A549 (cell line): ENCODE results near the gene SHROOM1. TPM values are rescaled to one million over a fixed set of nuclear protein-coding genes. Genes with fewer than 3 reads are reported as not detected.

ENCODE experiments used
- ATAC-seq, 2 experiments: fragments of 200-7000 bp in 1 of 2; fragments of >200 bp in 1 of 2; cut with Nextera tagmentation in 1 of 2; cut with Tn5 transposase in 1 of 2; 3 replicates each; pipeline versions ENCODE4 v1.8.0 to v1.9.1; 2018 to 2020; ENCODE audit warnings: mild to moderate bottlenecking in 1 of 2, moderate library complexity in 1 of 2
- CTCF ChIA-PET: fragments of 300-600 bp; sonication (Branson Sonifier 250); formaldehyde crosslinking; extraction: SDS; loops from one replicate; lab custom pipeline; 2021; ENCODE audit warnings: antibody characterized with exemption, inconsistent platforms; lab: Yijun Ruan, JAX
- POLR2A ChIA-PET: fragments of 350-600 bp; formaldehyde crosslinking; extraction: SDS; loops from one replicate; lab custom pipeline; 2021; ENCODE audit warnings: antibody characterized with exemption, inconsistent platforms; lab: Yijun Ruan, JAX
- DNase-seq, 2 experiments: peaks; one replicate each; pipeline versions ENCODE4 v3.0.0 to v3.0.0-alpha.2; 2011 to 2016; ENCODE audit warnings: low read depth in 1 of 2, low spot score in 1 of 2
- FAIRE-seq: peaks from 2 replicates; lab custom pipeline; 2011; peaks lifted over from hg19 to GRCh38; lab: Jason Lieb, UNC
- H3K27ac ChIP-seq, 2 experiments: fragments of >200 bp; sonication (Bioruptor Twin); formaldehyde crosslinking; 3 replicates each; pipeline ENCODE4 v1.5.1; 2016 to 2017
- H3K4me1 ChIP-seq: fragments of >200 bp; sonication (Bioruptor Twin); formaldehyde crosslinking; 3 replicates; pipeline ENCODE4 v1.6.1; 2016
- H3K4me2 ChIP-seq: fragments of >200 bp; sonication (Bioruptor Twin); formaldehyde crosslinking; 3 replicates; pipeline ENCODE4 v1.6.1; 2016
- H3K4me3 ChIP-seq: fragments of >200 bp; sonication (Bioruptor Twin); formaldehyde crosslinking; 3 replicates; pipeline ENCODE4 v1.5.1; 2016
- H3K9me3 ChIP-seq: fragments of >200 bp; sonication (Bioruptor Twin); formaldehyde crosslinking; 3 replicates; pipeline ENCODE4 v1.6.1; 2016
- CBX2 ChIP-seq: fragments of 200-600 bp; sonication (generic); IDR thresholded peaks from 2 replicates; pipeline ENCODE4 v1.6.1; 2016; ENCODE audit warnings: low read depth, mild to moderate bottlenecking, borderline replicate concordance
- CBX8 ChIP-seq: fragments of 200-600 bp; sonication (generic); IDR thresholded peaks from 2 replicates; pipeline ENCODE4 v1.6.1; 2016
- CHD2 ChIP-seq: fragments of 150-350 bp; IDR thresholded peaks from 2 replicates; pipeline ENCODE4 v1.6.1; 2014; ENCODE audit warnings: low read length; ENCODE audit not compliant: partially characterized antibody
- FOSB ChIP-seq: fragments of 250-450 bp; sonication (Bioruptor Pico); IDR thresholded peaks from 2 replicates; pipeline ENCODE4 v1.5.0; 2020; ENCODE audit warnings: mild to moderate bottlenecking, moderate library complexity
- FOSL2 ChIP-seq, 2 experiments: fragments of 450-650 bp in 1 of 2; fragments of >200 bp in 1 of 2; sonication (Bioruptor Twin) in 1 of 2; formaldehyde crosslinking; IDR thresholded peaks; 2 replicates each; pipeline versions ENCODE4 v1.5.0 to v1.6.1; 2016 to 2020; ENCODE audit warnings: mild to moderate bottlenecking in 1 of 2, moderate library complexity in 1 of 2
- GATA3 ChIP-seq: IDR thresholded peaks from 2 replicates; pipeline ENCODE4 v1.6.1; 2012; ENCODE audit warnings: borderline replicate concordance
- HOXA7 ChIP-seq: fragments of 250-450 bp; sonication (Bioruptor Pico); IDR thresholded peaks from 2 replicates; pipeline ENCODE4 v1.5.0; 2020; ENCODE audit warnings: mild to moderate bottlenecking, moderate library complexity
- HOXB13 ChIP-seq: fragments of 250-450 bp; sonication (Bioruptor Pico); IDR thresholded peaks from 2 replicates; pipeline ENCODE4 v1.5.0; 2020; ENCODE audit warnings: low read depth, mild to moderate bottlenecking, moderate library complexity
- JUNB ChIP-seq: fragments of >200 bp; sonication (Bioruptor Twin); formaldehyde crosslinking; IDR thresholded peaks from 2 replicates; pipeline ENCODE4 v1.6.1; 2016
- KDM5A ChIP-seq: fragments of 200-600 bp; sonication (generic); IDR thresholded peaks from 2 replicates; pipeline ENCODE4 v1.6.1; 2016; ENCODE audit warnings: antibody characterized with exemption, mild to moderate bottlenecking
- MAFK ChIP-seq: fragments of 450-650 bp; IDR thresholded peaks from 2 replicates; pipeline ENCODE4 v1.6.1; 2014; ENCODE audit not compliant: partially characterized antibody
- MAZ ChIP-seq: fragments of 150-350 bp; IDR thresholded peaks from 2 replicates; pipeline ENCODE4 v1.6.1; 2014; ENCODE audit warnings: antibody characterized with exemption, low read depth, low read length, borderline replicate concordance
- NPAS2 ChIP-seq: fragments of 250-450 bp; sonication (Bioruptor Pico); IDR thresholded peaks from 2 replicates; pipeline ENCODE4 v1.8.0; 2022; ENCODE audit warnings: mild to moderate bottlenecking, moderate library complexity, borderline replicate concordance
- PHF8 ChIP-seq: fragments of 200-600 bp; sonication (generic); IDR thresholded peaks from 2 replicates; pipeline ENCODE4 v1.6.1; 2016; ENCODE audit warnings: low read depth, mild to moderate bottlenecking, antibody characterized with exemption, moderate library complexity, borderline replicate concordance
- RARB ChIP-seq: fragments of 250-450 bp; sonication (Bioruptor Pico); IDR thresholded peaks from 2 replicates; pipeline ENCODE4 v1.8.0; 2021; ENCODE audit warnings: mild to moderate bottlenecking, moderate library complexity
- RFX5 ChIP-seq: fragments of 450-650 bp; IDR thresholded peaks from 2 replicates; pipeline ENCODE4 v1.7.1; 2014; ENCODE audit warnings: antibody characterized with exemption, mild to moderate bottlenecking, moderate library complexity
- RNF2 ChIP-seq: fragments of 200-600 bp; sonication (generic); IDR thresholded peaks from 2 replicates; pipeline ENCODE4 v1.6.1; 2016; ENCODE audit warnings: low read depth, mild to moderate bottlenecking, antibody characterized with exemption, moderate library complexity, borderline replicate concordance
- TFCP2L1 ChIP-seq: fragments of 250-450 bp; sonication (Bioruptor Pico); IDR thresholded peaks from 2 replicates; pipeline ENCODE4 v1.5.0; 2021; ENCODE audit warnings: mild to moderate bottlenecking
- TP53 ChIP-seq: fragments of 250-450 bp; sonication (Bioruptor Pico); IDR thresholded peaks from 2 replicates; pipeline ENCODE4 v1.5.0; 2021; ENCODE audit warnings: mild to moderate bottlenecking, moderate library complexity
- ZFP36 ChIP-seq: fragments of 450-650 bp; IDR thresholded peaks from 2 replicates; pipeline ENCODE4 v1.6.1; 2014; ENCODE audit warnings: borderline replicate concordance; ENCODE audit not compliant: partially characterized antibody
- ZNF302 ChIP-seq: fragments of 250-450 bp; sonication (Bioruptor Pico); IDR thresholded peaks from 2 replicates; pipeline ENCODE4 v1.9.0; 2021; ENCODE audit warnings: inconsistent platforms, mild to moderate bottlenecking, moderate library complexity
- ZSCAN20 ChIP-seq: fragments of 250-450 bp; sonication (Bioruptor Pico); IDR thresholded peaks from 2 replicates; pipeline ENCODE4 v1.8.0; 2022; ENCODE audit warnings: mild to moderate bottlenecking, moderate library complexity
- WGBS: methylation state at CpG from one replicate; pipeline ENCODE4 v1.1.6; 2017; ENCODE audit errors: missing lambda C conversion rate; 5-methylcytosine and 5-hydroxymethylcytosine counted together
- polyA plus RNA-seq, 4 experiments: library from polyadenylated mRNA; depleted of rRNA in 3 of 4; stranded (reverse); fragments of >200 nt; fragmentation: RNase III in 1 of 4; extraction: RNeasy Plus Mini Kit Qiagen cat#74134 plus additional on column Dnase treatment in 1 of 4; gene quantifications; 2 replicates in 3 of 4; 3 replicates in 1 of 4; pipeline ENCODE4 v1.2.3, GENCODE V29; 2011 to 2017
- TF ChIP-seq, protein P1 (sequence below): fragments of >200 bp; sonication (Bioruptor Twin); formaldehyde crosslinking; IDR thresholded peaks from 3 replicates; pipeline ENCODE4 v1.5.1; 2016
- TF ChIP-seq, protein P2 (sequence below): IDR thresholded peaks from 2 replicates; pipeline ENCODE4 v1.6.1; 2012; ENCODE audit warnings: low read depth, borderline replicate concordance
- TF ChIP-seq, protein P3 (sequence below): IDR thresholded peaks from 2 replicates; pipeline ENCODE4 v1.6.1; 2012

Gene SHROOM1
- polyA plus RNA-seq, 2 of the 4 experiments (the other 2 are of a cell fraction): 4.5 to 5.4 TPM

GRCh38 chr5:132790201-132790865 lies 40.1 kb downstream of the SHROOM1 start:
- ATAC-seq: no peak; a peak in 1 of 6 replicates
- TF ChIP-seq GATA3 (no peak), FOSL2 (IDR thresholded peaks at IDR 0.05) (no peak), FOSL2 (CRISPR knock-in tag; IDR thresholded peaks at IDR 0.05) (no peak), PHF8 (no peak), TFCP2L1 (CRISPR knock-in tag) (no peak), RFX5 (no peak), RNF2 (no peak), MAFK (no peak), KDM5A (no peak), CBX8 (no peak), TP53 (CRISPR knock-in tag) (no peak), ZFP36 (no peak)
- TF ChIP-seq, protein P1, sequence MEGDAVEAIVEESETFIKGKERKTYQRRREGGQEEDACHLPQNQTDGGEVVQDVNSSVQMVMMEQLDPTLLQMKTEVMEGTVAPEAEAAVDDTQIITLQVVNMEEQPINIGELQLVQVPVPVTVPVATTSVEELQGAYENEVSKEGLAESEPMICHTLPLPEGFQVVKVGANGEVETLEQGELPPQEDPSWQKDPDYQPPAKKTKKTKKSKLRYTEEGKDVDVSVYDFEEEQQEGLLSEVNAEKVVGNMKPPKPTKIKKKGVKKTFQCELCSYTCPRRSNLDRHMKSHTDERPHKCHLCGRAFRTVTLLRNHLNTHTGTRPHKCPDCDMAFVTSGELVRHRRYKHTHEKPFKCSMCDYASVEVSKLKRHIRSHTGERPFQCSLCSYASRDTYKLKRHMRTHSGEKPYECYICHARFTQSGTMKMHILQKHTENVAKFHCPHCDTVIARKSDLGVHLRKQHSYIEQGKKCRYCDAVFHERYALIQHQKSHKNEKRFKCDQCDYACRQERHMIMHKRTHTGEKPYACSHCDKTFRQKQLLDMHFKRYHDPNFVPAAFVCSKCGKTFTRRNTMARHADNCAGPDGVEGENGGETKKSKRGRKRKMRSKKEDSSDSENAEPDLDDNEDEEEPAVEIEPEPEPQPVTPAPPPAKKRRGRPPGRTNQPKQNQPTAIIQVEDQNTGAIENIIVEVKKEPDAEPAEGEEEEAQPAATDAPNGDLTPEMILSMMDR: no peak
- TF ChIP-seq, protein P2, sequence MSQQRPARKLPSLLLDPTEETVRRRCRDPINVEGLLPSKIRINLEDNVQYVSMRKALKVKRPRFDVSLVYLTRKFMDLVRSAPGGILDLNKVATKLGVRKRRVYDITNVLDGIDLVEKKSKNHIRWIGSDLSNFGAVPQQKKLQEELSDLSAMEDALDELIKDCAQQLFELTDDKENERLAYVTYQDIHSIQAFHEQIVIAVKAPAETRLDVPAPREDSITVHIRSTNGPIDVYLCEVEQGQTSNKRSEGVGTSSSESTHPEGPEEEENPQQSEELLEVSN: no peak
- no peak overlapping the region for H3K4me2 ChIP-seq
- no peaks in the 10 kb centered on the region for H3K4me1 ChIP-seq
- no peak for FAIRE-seq
- 47% methylated on average over 2 of the region's 2 CpGs for WGBS
- ChIA-PET CTCF (interaction anchor here (0.7 to 1.5 kb wide), 5 partner anchors 12 to 53 kb away, joined by 3 to 5 read pairs (median 3); partner anchors contain the start of gene KIF3A), POLR2A (no interaction called here)
- H3K4me3 ChIP-seq: no peak overlapping the region
- no peak overlapping the region for H3K27ac ChIP-seq
- H3K9me3 ChIP-seq: no peaks in the 10 kb centered on the region
- DNase-seq: no peak

DNA sequence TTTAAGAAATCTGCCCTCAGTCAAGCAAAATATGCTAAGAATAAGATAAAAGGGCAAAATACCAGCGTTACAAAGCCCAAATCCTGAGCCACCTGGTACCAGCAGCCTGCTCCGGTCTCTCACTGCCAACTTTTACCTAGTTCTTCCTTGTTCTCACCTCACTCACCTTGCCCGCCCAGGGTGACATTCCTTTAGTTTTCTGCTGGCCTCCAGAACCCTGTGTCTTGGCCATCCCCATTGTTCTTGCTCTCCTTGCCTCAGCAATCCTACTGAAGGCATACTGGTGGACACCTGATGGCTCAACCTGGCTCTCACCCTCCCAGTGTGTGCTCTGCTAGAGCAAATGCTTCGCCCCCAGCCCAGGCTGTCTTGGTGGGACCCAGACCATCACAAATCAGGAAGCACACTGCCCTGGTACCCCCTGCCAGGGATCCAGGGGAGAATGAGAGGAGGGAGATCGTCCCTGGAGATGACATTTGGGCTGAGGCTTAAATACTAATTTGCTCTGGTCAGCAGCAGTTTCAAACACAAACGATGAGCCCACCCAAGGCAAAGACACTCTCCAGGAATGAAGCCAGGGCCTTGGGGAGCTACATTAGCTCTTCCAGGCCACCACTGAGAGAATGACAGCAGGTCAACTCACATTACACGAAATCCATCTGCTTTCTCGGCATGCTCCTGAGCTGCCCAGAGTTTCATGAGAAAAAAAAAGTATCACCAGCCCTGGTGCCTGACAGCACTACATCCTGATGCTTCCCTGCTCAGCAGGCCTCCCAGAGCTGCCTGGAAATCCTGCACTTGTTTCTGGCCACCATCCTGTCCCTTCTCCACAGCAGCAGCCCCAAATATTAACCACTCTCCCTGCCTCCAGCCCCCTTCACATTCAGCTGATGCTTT lies 41.2 kb downstream of the SHROOM1 start:
- H3K9me3 ChIP-seq: no peaks in the 10 kb centered on the region
- DNase-seq: no peak
- H3K27ac ChIP-seq: no peak overlapping the region
- CTCF ChIA-PET: interaction anchor here (0.7 to 1.5 kb wide), 4 partner anchors 13 to 51 kb away, joined by 3 to 4 read pairs (median 3); partner anchors contain the start of gene KIF3A
- no peak overlapping the region for H3K4me2 ChIP-seq
- H3K4me3 ChIP-seq: no peak overlapping the region
- no peak for ATAC-seq
- POLR2A ChIA-PET: no interaction called here
- TF ChIP-seq RARB: no peak
- no peak for TF ChIP-seq HOXA7
- TF ChIP-seq RFX5: no peak
- no peak for TF ChIP-seq HOXB13 (CRISPR knock-in tag)
- no peak for TF ChIP-seq FOSB
- TF ChIP-seq CBX8: no peak
- no peaks in the 10 kb centered on the region for H3K4me1 ChIP-seq
- no peak for FAIRE-seq
- 49% methylated on average over 8 of the region's 8 CpGs for WGBS

GRCh38 chr5:132788508-132788907 lies 41.9 kb downstream of the SHROOM1 start:
- POLR2A ChIA-PET: no interaction called here
- H3K27ac ChIP-seq: no peak overlapping the region
- DNase-seq: no peak
- no peak overlapping the region for H3K4me3 ChIP-seq
- no peaks in the 10 kb centered on the region for H3K9me3 ChIP-seq
- CTCF ChIA-PET: no interaction called here
- WGBS: 100% methylated on average over 1 of the region's 1 CpG
- no peak overlapping the region for H3K4me2 ChIP-seq
- no peak for ATAC-seq
- no peak for FAIRE-seq
- H3K4me1 ChIP-seq: no peaks in the 10 kb centered on the region
- TF ChIP-seq TFCP2L1 (CRISPR knock-in tag) (no peak), NPAS2 (CRISPR knock-in tag) (no peak), JUNB (no peak), RNF2 (no peak), CBX2 (no peak), ZNF302 (CRISPR knock-in tag) (no peak), MAFK (no peak), ZSCAN20 (CRISPR knock-in tag) (no peak), MAZ (no peak), CHD2 (no peak)
- TF ChIP-seq, protein P3, sequence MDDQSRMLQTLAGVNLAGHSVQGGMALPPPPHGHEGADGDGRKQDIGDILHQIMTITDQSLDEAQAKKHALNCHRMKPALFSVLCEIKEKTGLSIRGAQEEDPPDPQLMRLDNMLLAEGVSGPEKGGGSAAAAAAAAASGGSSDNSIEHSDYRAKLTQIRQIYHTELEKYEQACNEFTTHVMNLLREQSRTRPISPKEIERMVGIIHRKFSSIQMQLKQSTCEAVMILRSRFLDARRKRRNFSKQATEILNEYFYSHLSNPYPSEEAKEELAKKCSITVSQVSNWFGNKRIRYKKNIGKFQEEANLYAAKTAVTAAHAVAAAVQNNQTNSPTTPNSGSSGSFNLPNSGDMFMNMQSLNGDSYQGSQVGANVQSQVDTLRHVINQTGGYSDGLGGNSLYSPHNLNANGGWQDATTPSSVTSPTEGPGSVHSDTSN: no peak
